ENCODE results near the gene MGRN1. TPM values are rescaled to one million over a fixed set of nuclear protein-coding genes. Genes with fewer than 3 reads are reported as not detected.

MGRN1 gene
- total RNA-seq, 3 donors from 2014 or later (not counting 1 experiment from before 2014, with no cell fraction given): 102 to 106 (median 105) TPM

DNA sequence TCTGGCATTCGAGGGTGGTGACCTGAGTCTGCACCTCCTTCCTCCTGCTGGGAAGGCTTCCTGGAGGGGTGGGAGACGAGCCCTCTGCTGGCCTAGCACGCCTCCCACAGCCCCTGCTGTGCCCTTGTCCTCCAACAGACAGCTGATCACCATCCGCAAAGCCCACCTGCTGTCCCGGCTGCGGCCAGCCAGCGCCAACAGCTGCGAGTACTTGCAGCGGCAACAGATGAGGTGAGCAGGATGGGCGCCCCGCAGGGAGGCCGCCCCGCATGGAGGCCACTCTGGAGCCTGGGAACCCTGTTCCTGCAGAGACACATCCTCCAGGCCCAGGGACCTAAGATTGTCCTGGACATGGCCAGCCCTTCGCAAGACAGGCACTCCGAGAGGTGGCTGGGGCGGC, 31.5 kb upstream of the MGRN1 start:
- TF ChIP-seq, protein P1, sequence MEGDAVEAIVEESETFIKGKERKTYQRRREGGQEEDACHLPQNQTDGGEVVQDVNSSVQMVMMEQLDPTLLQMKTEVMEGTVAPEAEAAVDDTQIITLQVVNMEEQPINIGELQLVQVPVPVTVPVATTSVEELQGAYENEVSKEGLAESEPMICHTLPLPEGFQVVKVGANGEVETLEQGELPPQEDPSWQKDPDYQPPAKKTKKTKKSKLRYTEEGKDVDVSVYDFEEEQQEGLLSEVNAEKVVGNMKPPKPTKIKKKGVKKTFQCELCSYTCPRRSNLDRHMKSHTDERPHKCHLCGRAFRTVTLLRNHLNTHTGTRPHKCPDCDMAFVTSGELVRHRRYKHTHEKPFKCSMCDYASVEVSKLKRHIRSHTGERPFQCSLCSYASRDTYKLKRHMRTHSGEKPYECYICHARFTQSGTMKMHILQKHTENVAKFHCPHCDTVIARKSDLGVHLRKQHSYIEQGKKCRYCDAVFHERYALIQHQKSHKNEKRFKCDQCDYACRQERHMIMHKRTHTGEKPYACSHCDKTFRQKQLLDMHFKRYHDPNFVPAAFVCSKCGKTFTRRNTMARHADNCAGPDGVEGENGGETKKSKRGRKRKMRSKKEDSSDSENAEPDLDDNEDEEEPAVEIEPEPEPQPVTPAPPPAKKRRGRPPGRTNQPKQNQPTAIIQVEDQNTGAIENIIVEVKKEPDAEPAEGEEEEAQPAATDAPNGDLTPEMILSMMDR (IDR thresholded peaks at IDR 0.05): no peak
- Mint-ChIP-seq H3K9me3 (no peaks in the 10 kb centered on the region), H3K4me3 (no peak overlapping the region), H3K27ac (no peak overlapping the region), H3K4me1 (no peaks in the 10 kb centered on the region), H3K36me3 (no peaks in the 10 kb centered on the region), H3K27me3 (ENCODE audit: low read depth in 2 of 2) (peaks cover 0 to 2% of the 10 kb centered on the region in 2 donors)
- intact Hi-C loops (cut with micrococcal nuclease): no loop called here
- 86% methylated on average over 16 of the region's 16 CpGs for WGBS (ENCODE audit: insufficient coverage)
- Histone ChIP-seq H3K36me3 (ENCODE audit: control insufficient read depth, insufficient read depth, low read length) (no peaks in the 10 kb centered on the region), H3K9me3 (ENCODE audit: control insufficient read depth, insufficient read depth, low read length) (peaks cover 6% of the 10 kb centered on the region), H3K4me3 (ENCODE audit: low read length) (no peak overlapping the region), H3K27ac (ENCODE audit: low read length) (no peak overlapping the region), H3K4me1 (ENCODE audit: control insufficient read depth, insufficient read depth, low read length) (no peaks in the 10 kb centered on the region), H3K27me3 (ENCODE audit: control insufficient read depth, insufficient read depth, low read length) (no peaks in the 10 kb centered on the region)
- DNase-seq: no peak
- ATAC-seq: no peak

DNA sequence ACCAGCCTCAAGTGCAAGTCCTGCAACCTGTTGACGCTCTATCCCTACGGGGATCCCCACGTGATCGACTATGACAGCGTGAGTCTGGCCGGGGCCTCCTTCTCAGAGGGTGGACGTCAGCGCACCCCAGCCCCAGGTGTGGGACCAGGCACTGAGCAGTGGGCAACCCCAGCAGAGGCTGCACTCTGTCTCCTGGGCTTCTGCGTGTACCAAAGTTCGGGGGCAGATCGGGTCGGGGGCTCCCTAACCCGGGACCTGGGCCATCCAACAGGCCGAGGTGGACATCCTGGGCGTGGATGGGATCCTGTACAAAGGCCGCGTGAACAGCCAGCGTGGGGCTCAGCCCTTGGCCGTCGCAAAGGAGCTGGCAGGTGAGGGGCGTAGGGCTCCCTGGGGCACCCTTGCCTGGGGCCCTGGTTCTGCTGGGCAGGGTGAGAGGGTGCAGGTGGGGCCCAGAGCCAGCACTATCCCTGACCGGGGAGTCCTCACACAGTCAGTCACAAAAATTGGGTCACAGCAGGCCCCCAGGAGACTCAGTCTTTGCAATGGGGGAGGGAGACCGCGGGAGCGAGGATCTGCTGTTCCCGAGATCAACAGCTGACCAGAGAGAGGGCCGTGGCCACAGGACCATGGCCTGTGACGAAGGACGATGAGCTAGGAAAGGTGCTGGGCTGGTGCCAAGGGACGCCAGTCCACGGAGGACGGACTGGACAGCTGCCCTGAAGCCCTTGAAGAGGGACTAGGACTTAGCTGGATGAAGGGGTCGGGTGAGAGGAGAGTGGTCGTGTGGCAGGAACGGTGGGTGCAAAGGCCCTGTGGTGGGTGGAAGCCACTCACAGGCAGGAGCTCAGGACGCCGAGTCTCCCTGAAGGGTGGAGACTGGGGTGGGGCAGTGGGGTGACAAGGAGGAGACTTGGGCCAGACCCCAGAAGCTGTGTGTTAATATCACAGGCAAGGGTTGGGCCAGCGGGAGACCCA, 29.9 kb upstream of the MGRN1 start:
- DNase-seq (no peak), ATAC-seq (no peak)
- no peak overlapping the region for H3K4me3 ChIP-seq (ENCODE audit: low read length)
- H3K27me3 ChIP-seq (ENCODE audit: control insufficient read depth, insufficient read depth, low read length): no peaks in the 10 kb centered on the region
- no peaks in the 10 kb centered on the region for H3K36me3 ChIP-seq (ENCODE audit: control insufficient read depth, insufficient read depth, low read length)
- no peaks in the 10 kb centered on the region for H3K4me1 ChIP-seq (ENCODE audit: control insufficient read depth, insufficient read depth, low read length)
- TF ChIP-seq, protein P1 (IDR thresholded peaks at IDR 0.05): no peak
- 93% methylated on average over 38 of the region's 38 CpGs for WGBS (ENCODE audit: insufficient coverage)
- H3K27ac Mint-ChIP-seq: no peak overlapping the region
- H3K4me1 Mint-ChIP-seq: no peaks in the 10 kb centered on the region
- H3K4me3 Mint-ChIP-seq: no peak overlapping the region
- H3K9me3 ChIP-seq (ENCODE audit: control insufficient read depth, insufficient read depth, low read length): no peaks in the 10 kb centered on the region
- intact Hi-C loops (cut with micrococcal nuclease): no loop called here
- no peaks in the 10 kb centered on the region for H3K36me3 Mint-ChIP-seq
- H3K27ac ChIP-seq (ENCODE audit: low read length): no peak overlapping the region
- peaks cover 0 to 2% of the 10 kb centered on the region in 2 donors for H3K27me3 Mint-ChIP-seq (ENCODE audit: low read depth in 2 of 2)
- no peaks in the 10 kb centered on the region for H3K9me3 Mint-ChIP-seq

DNA sequence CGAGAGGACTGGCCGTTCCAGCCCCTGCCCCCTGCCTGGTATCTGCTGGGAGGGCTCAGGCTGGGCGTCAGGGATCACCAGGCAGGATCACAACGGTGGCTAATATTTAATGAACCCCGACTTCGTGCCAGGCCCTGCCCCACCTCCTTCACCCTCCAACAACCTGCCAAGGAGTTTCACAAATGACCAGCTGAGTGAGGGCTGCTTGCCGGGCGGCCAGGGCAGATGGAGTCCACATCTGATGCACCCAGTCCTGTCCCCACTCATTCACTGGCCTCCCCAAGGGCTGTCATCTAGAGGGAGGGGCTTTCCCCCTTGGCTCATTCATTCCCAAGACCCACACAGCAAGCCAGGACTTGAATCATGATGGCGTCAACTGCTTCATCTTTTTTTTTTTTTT, 27.5 kb upstream of the MGRN1 start:
- ATAC-seq (no peak), DNase-seq (no peak)
- Mint-ChIP-seq H3K9me3 (no peaks in the 10 kb centered on the region), H3K27me3 (ENCODE audit: low read depth in 2 of 2) (peaks cover 0 to 5% of the 10 kb centered on the region in 2 donors), H3K27ac (no peak overlapping the region), H3K4me3 (no peak overlapping the region), H3K36me3 (no peaks in the 10 kb centered on the region), H3K4me1 (no peaks in the 10 kb centered on the region)
- no peaks in the 10 kb centered on the region for H3K27me3 ChIP-seq (ENCODE audit: control insufficient read depth, insufficient read depth, low read length)
- TF ChIP-seq, protein P1 (IDR thresholded peaks at IDR 0.05): no peak
- H3K4me1 ChIP-seq (ENCODE audit: control insufficient read depth, insufficient read depth, low read length): no peaks in the 10 kb centered on the region
- no peaks in the 10 kb centered on the region for H3K9me3 ChIP-seq (ENCODE audit: control insufficient read depth, insufficient read depth, low read length)
- intact Hi-C loops (cut with micrococcal nuclease): no loop called here
- no peak overlapping the region for H3K27ac ChIP-seq (ENCODE audit: low read length)
- 79% methylated on average over 9 of the region's 9 CpGs for WGBS (ENCODE audit: insufficient coverage)
- H3K36me3 ChIP-seq (ENCODE audit: control insufficient read depth, insufficient read depth, low read length): no peaks in the 10 kb centered on the region
- H3K4me3 ChIP-seq (ENCODE audit: low read length): no peak overlapping the region
